NCI-H187 (cell line): ENCODE data around the gene JUND.

ENCODE experiments used
- DNase-seq, 2 experiments: peaks; one replicate each; lab custom pipeline; 2025; lab: John Stamatoyannopoulos, UW

The JUND gene

GRCh38 chr19:18290302-18291018, 9.0 kb upstream of the JUND start:
- DNase-seq = no peak

- DNase-seq = no peak
These were observed 8.3 kb upstream of the JUND start for GRCh38 chr19:18289471-18290301.

GRCh38 chr19:18287836-18288772, 6.7 kb upstream of the JUND start:
- DNase-seq = no peak

DNA sequence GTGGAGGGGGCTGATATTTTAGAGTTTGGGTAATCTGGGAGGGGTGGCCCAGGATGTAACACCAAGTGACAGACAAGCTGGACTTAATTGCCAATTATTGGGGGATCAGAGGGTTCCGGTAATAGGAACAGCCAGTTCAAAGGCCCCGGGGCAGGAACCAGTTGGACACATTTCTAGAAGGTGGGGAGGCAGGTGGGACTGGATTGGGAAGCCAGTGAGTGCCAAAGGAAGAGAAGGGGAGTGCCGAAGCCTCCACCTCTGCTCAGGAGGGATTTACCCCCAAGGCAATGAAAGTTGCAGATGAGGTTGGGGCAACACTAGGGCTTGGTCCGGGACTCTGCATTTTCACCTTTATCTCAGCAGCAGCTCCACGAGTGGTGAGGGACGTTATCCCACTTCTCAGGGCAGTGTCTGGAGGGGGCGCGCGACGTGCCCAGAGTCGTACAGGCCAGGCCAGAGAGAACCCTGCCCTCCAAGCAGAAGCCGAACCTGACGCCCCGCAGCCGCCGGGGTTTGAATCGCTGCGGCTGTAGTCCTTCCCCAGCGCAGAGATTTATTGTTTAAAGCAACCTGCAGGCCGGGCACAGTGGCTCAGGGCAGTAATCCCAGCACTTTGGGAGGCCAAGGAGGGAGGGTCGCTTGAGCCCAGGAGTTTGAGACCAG, 5.7 kb upstream of the JUND start:
- DNase-seq = no peak

- DNase-seq = no peak
These were observed 3.4 kb upstream of the JUND start for GRCh38 chr19:18284712-18285360.

- DNase-seq = no peak
These were observed 1.9 kb upstream of the JUND start for GRCh38 chr19:18283338-18283737.

- DNase-seq = no peak
These were observed 1.3 kb upstream of the JUND start for GRCh38 chr19:18282788-18283141.

GRCh38 chr19:18282021-18282787, 782 bp upstream of the JUND start:
- no peak for DNase-seq

- peak in 1 of 2 experiments; percentile 60 for DNase-seq
These were observed 958 bp downstream of the JUND start for GRCh38 chr19:18280247-18281081.

DNA sequence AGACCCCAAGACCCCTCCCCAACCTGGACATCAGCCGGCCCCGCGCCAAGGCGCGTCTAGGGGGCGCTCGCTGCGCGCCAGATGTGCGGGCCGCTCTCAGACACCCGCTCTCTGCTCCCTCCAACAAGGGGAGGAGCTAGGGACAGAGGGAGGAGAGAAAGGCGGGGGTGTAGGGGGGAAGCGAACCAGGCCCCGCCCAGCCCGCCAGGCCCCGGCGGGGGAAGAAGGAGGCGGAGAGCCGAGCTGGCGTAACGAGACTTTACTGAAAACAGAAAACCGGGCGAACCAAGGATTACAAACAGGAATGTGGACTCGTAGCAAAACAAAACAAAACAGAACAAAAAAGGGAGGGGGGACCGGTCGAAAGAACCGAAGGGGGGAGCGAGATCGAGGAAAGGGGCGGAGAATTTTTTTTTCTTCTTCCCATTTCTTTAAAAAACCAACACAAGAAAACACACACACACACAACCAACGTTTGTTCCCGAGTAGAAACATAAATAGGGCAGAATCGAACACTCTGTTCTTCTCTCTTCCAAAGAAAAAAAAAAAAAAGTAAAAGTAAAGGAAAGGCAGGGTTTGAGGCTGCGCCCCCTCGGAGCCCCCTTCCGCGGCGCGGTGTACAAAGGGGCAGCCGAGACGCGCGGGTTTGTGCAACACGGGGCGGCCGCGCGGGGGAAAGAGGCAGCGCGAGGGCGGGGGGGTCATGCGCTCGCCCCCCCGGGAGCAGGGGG, 1.7 kb downstream of the JUND start:
- DNase-seq = peak; percentile 25 to 78

DNA sequence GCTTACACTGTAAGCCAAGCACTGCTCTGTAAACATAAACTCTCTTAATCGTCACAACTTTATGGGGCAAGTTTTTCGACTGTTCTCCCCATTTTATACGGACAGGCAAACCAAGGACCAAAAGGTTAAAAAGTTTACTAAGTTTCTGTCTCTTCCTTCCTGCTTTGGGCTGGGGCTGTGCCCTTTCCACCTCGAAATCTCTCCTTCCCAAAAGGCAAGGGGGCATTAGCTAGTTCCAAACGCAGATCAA, 2.2 kb downstream of the JUND start:
- DNase-seq = no peak

GRCh38 chr19:18278521-18279265, 2.7 kb downstream of the JUND start:
- DNase-seq = no peak

- DNase-seq = no peak
These were observed 6.6 kb downstream of the JUND start for GRCh38 chr19:18274781-18275356.

- no peak for DNase-seq
These were observed 7.1 kb downstream of the JUND start, which contains the start of gene IQCN for GRCh38 chr19:18274219-18274780. Gene IQCN (minus strand): TSS chr19:18274452. CDS start chr19:18269478, 4,974 bp downstream.

- DNase-seq = no peak
These were observed 7.7 kb downstream of the JUND start for GRCh38 chr19:18273561-18274218.

DNA sequence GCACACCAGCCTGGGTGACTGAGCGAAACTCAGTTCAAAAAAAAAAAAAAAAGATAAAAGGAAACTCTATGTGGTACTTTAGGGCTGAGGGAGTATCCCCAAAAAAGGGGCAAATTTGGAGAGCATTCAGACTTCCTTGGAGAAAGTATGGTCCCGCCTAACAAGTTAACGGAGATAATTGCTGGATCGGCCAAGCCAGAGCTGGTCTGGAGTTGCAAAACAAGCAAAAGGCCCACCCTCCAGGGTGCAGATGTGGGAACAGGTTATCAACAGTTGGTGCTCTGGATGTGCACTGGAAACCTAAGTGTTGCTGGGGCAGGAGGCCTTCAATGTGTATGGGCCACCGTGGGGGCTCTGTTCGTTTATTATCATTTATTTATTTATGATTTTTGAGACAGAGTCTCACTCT, 10.0 kb downstream of the JUND start:
- DNase-seq = no peak

DNA sequence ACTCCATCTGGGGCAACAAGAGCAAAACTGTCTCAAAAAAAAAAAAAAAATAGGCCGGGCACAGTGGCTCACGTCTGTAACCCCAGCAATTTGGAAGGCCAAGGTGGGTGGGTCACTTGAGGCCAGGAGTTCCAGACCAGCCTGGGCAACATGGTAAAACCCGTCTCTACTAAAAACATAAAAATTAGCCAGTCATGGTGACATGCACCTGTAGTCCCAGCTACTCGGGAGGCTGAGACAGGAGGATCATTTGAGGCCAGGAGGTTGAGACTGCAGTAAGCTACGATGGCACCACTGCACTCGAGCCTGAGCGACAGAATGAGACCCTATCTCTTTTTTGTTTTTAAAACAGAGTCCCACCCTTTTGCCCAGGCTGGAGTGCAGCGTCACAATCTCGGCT, 11.1 kb downstream of the JUND start:
- DNase-seq = no peak
